SKM-1 treated with dmso at 0.1 percent for 144 hours (cell line): ENCODE data around the gene OTUD5.
A peak's percentile ranks its signal among the peaks of the same experiment; 100 is the strongest.

Experiments
- DNase-seq: peaks from one replicate; lab custom pipeline; 2025; ENCODE audit not compliant: unreplicated experiment; lab: John Stamatoyannopoulos, UW

The OTUD5 gene

DNA sequence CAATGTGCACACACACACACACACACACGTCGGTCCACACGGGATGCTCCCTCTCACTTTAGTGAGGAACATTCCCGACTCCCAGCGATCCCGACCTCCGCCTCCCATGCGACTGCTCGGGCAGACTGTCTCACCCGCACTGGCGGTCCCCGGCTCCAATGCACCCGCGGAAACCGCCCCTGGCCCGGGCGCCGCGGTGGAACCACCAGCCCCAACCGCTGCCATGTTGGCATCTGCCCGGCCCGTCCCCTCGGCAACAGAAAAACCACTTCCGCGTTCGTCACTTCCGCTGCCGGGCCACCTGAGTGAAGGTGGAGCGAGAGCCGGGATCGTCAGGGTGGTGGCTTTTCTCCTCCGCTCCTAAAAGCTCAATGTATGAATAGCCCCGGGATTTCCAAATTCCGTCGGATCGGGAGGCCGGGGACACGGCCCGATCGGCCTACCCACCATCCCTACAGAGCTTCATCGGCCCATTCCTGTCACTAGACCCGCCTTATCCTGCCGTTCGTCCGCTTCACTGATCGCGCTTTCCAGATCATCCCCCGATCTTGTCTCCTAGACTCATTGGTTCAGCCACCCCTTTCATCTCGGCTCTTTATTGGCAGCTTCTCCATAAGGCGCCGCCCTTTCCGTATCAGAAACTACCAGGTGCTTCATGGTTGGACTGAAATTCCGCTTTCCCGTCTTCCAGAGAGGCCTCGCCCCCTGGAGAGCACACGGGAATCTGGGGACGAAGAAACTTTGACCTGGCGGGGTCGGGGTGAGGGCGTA is 45.8 kb downstream of the OTUD5 start, which contains the start of gene SLC35A2:
Gene SLC35A2, minus strand, starts transcription at position 235 of the 771 bp plus-strand sequence. Its CDS starts 10 bp downstream, at position 225.
- peak; percentile 32 for DNase-seq

- no peak for DNase-seq
Observed at GRCh38 chrX:48910926-48911411, 46.4 kb downstream of the OTUD5 start.

GRCh38 chrX:48909703-48910294 is 47.6 kb downstream of the OTUD5 start:
- no peak for DNase-seq

GRCh38 chrX:48908600-48908999 is 48.8 kb downstream of the OTUD5 start:
- no peak for DNase-seq

GRCh38 chrX:48905090-48905790 is 52.2 kb downstream of the OTUD5 start:
- no peak for DNase-seq

DNA sequence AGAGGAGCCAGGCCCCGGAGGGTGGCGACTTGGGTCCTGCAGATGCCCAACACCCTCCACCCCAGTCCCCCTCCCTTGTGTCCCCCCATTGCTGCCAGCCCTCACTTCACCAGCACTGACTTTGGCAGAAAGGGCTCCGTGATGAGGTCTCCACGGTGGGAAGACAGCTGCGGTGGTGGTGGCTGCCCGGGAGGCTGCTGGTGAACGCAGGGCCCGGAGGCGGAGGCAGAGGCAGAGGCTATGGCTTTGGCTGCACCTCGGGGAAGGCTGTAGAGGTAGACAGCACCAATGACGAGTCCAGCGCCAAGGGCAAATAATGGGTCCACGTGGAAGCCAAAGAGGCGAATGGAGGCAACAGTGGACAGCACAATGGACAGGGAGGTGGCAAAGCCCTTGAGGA is 52.8 kb downstream of the OTUD5 start:
- DNase-seq: no peak

DNA sequence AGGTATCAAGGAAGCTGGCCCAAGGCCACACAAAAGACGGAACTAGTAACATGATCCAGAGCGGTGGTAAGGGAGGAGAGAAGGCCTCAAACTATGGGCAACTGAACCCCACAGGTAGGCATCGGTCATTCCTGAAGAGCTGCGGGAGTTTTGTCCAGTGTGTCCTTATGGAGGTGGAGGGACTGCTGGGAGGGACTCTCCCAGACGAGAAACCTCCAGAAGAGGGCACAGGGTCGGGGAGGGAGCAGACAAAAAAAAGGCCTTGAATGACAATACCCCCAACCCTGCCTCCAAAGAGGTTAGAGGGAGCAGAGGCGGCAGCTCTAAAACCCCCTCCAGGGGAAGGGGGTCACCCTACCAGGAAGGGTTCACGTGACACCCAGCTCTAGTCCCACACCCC is 53.2 kb downstream of the OTUD5 start:
- DNase-seq: no peak

GRCh38 chrX:48903290-48903689 is 54.1 kb downstream of the OTUD5 start:
- DNase-seq: no peak

- DNase-seq: no peak
Observed at GRCh38 chrX:48902776-48903175, 54.6 kb downstream of the OTUD5 start.

DNA sequence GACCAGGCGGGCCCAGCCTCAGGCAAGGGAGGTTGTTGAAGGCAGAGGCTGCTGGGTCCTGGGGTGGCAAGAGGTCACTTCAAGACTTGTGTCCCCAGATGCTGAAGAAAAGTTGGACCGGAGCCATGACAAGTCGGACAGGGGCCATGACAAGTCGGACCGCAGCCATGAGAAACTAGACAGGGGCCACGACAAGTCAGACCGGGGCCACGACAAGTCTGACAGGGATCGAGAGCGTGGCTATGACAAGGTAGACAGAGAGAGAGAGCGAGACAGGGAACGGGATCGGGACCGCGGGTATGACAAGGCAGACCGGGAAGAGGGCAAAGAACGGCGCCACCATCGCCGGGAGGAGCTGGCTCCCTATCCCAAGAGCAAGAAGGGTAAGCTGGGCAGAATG is 55.3 kb downstream of the OTUD5 start:
- no peak for DNase-seq

GRCh38 chrX:48901069-48901468 is 56.3 kb downstream of the OTUD5 start:
- no peak for DNase-seq

GRCh38 chrX:48899078-48899410 is 58.4 kb downstream of the OTUD5 start:
- DNase-seq: no peak

- DNase-seq: peak; percentile 79
Observed at GRCh38 chrX:48897625-48898306, 59.6 kb downstream of the OTUD5 start, which contains the start of the genes PQBP1 and TIMM17B. PQBP1 (plus strand) TSS chrX:48897930; CDS start chrX:48898510, 580 bp downstream. TIMM17B (minus strand) TSS chrX:48897768; CDS start chrX:48897749, 19 bp downstream.

DNA sequence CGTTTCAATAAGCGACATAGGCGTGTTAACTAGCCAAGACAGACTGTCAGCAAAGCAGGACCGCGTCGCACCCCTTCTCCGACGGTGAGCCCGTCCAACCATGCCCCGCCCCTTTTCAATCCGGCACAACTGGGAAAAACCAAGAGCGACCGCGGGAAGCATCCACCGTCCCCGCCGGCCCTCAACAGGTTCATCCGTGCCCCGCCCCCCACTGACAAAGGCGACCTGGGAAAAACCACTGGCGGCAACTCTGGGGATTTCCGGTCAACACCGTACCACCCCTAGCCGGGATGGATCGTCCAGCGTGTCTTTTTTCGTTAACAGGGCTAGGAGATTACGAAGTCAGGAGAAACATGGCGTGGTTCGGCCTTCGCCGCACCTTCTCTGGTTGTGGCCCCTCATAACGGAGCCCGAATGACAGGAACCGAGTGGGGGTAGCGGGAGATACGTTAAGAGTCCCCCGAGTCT is 60.2 kb downstream of the OTUD5 start:
- peak; percentile 13 for DNase-seq

- no peak for DNase-seq
Observed at GRCh38 chrX:48896611-48897011, 60.8 kb downstream of the OTUD5 start.

GRCh38 chrX:48894891-48895290 is 62.5 kb downstream of the OTUD5 start:
- no peak for DNase-seq

- no peak for DNase-seq
Observed at GRCh38 chrX:48893556-48894348, 63.7 kb downstream of the OTUD5 start.

GRCh38 chrX:48892896-48893295 is 64.5 kb downstream of the OTUD5 start:
- DNase-seq: no peak

DNA sequence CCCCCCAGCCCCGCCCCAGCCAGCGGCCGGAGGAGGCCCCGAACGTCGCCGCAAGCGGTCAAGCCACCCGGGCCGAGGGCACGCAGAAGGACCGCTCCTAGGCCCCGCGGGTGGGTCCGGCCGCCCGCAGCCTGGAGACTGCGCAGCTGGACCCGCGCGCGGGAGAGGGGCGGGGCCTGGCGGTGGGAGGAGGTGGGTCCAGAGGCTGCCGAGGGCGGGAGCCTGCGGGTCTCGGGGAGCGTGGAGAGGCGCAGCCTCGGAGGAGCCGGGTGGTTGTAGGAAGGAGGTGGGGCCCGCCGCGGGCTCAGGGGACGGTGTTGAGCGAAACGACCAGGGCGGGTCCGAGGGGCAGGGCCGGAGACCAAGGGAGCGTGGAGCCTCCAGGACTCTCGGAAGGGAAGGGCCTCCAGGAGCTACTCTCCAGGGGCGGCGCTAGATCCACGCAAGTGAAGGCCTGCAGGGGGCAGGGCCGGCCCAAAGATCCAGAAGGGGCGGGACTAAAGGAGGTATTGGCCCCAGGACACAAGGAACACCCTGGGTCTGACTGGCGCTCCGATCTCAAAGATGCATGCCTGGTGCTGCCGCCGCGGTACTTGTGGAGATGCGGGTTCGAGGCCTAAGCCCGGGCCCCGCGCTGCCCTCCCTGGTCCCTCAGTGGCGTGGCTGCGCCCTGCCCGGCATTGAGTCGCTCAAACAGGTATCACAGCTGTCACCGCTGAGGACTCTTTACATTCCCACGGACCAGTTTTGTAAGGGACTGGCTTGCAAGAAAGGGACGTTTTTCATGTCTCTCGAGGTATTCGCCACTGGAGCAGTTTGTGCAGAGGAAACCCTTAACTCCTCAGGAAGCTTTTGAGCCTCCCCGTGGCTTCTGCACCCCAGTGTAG is 65.8 kb downstream of the OTUD5 start:
- peak; percentile 71 for DNase-seq
